ENCODE measurements around the gene DCBLD2.

Gene DCBLD2

GRCh38 chr3:98778383-98778782, 123.1 kb downstream of the DCBLD2 start:
- Histone ChIP-seq H3K4me3 (no peak overlapping the region), H3K27ac (peak overlapping the region in 17 of 21 experiments; percentile 4 to 76 (median 61))

GRCh38 chr3:98777801-98778220, 123.7 kb downstream of the DCBLD2 start:
- Histone ChIP-seq H3K4me3 (no peak overlapping the region), H3K27ac (peak overlapping the region in 7 of 21 experiments; percentile 11 to 76 (median 69))

GRCh38 chr3:98777286-98777685, 124.2 kb downstream of the DCBLD2 start:
- Histone ChIP-seq H3K27ac (peak overlapping the region in 2 of 21 experiments; percentile 62 to 74), H3K4me3 (no peak overlapping the region)

- Histone ChIP-seq H3K4me3 (no peak overlapping the region), H3K27ac (peak overlapping the region in 1 of 21 experiments; percentile 27)
Observed at GRCh38 chr3:98776140-98776493, 125.4 kb downstream of the DCBLD2 start.

- Histone ChIP-seq H3K27ac (peak overlapping the region in 1 of 21 experiments; percentile 27), H3K4me3 (no peak overlapping the region)
Observed at GRCh38 chr3:98775459-98776139, 125.9 kb downstream of the DCBLD2 start.

GRCh38 chr3:98772022-98772421, 129.5 kb downstream of the DCBLD2 start:
- Histone ChIP-seq H3K27ac (no peak overlapping the region), H3K4me3 (no peak overlapping the region)

GRCh38 chr3:98770261-98771039, 131.0 kb downstream of the DCBLD2 start:
- Histone ChIP-seq H3K27ac (peak overlapping the region in 8 of 21 experiments; percentile 10 to 40 (median 24)), H3K4me3 (no peak overlapping the region)

- Histone ChIP-seq H3K4me3 (no peak overlapping the region), H3K27ac (peak overlapping the region in 5 of 21 experiments; percentile 1 to 47 (median 14))
Observed at GRCh38 chr3:98769448-98769847, 132.0 kb downstream of the DCBLD2 start.

GRCh38 chr3:98768961-98769360, 132.5 kb downstream of the DCBLD2 start:
- H3K27ac ChIP-seq: peak overlapping the region in 4 of 21 experiments; percentile 1 to 47 (median 12)

GRCh38 chr3:98766924-98767323, 134.6 kb downstream of the DCBLD2 start:
- H3K27ac ChIP-seq: peak overlapping the region in 3 of 21 experiments; percentile 1 to 37 (median 12)
- H3K4me3 ChIP-seq: no peak overlapping the region

More at GRCh38 chr3:98768961-98769360, 132.5 kb downstream of the DCBLD2 start:
- H3K4me3 ChIP-seq: no peak overlapping the region

- Histone ChIP-seq H3K27ac (peak overlapping the region in 2 of 21 experiments; percentile 5 to 47), H3K4me3 (no peak overlapping the region)
Observed at GRCh38 chr3:98765721-98766120, 135.8 kb downstream of the DCBLD2 start.

- no peak overlapping the region for H3K4me3 ChIP-seq
- H3K27ac ChIP-seq: peak overlapping the region in 6 of 21 experiments; percentile 19 to 66 (median 58)
Observed at GRCh38 chr3:98764472-98764884, 137.0 kb downstream of the DCBLD2 start.

- peak overlapping the region in 5 of 7 experiments; percentile 2 to 13 (median 8) for H3K4me3 ChIP-seq
- peak overlapping the region in 6 of 21 experiments; percentile 13 to 66 (median 58) for H3K27ac ChIP-seq
Observed at GRCh38 chr3:98763819-98764418, 137.6 kb downstream of the DCBLD2 start.

- Histone ChIP-seq H3K4me3 (peak within 1 kb of the TSS in 5 of 7 experiments; percentile 2 to 13 (median 8)), H3K27ac (peak within 1 kb of the TSS in 8 of 21 experiments; percentile 10 to 66 (median 52))
Observed at GRCh38 chr3:98763076-98763475, 138.4 kb downstream of the DCBLD2 start, which contains the start of gene ST3GAL6. ST3GAL6 (plus strand) TSS chr3:98763340; CDS start chr3:98768441, 5,101 bp downstream.

- Histone ChIP-seq H3K4me3 (no peak overlapping the region), H3K27ac (peak overlapping the region in 5 of 21 experiments; percentile 23 to 59 (median 49))
Observed at GRCh38 chr3:98761643-98762229, 139.8 kb downstream of the DCBLD2 start.

GRCh38 chr3:98759629-98760028, 141.9 kb downstream of the DCBLD2 start:
- no peak overlapping the region for H3K27ac ChIP-seq
- no peak overlapping the region for H3K4me3 ChIP-seq

GRCh38 chr3:98755601-98756000, 145.9 kb downstream of the DCBLD2 start:
- Histone ChIP-seq H3K27ac (no peak overlapping the region), H3K4me3 (no peak overlapping the region)

- Histone ChIP-seq H3K27ac (no peak overlapping the region), H3K4me3 (no peak overlapping the region)
Observed at GRCh38 chr3:98754483-98754882, 147.0 kb downstream of the DCBLD2 start.

- H3K27ac ChIP-seq: no peak overlapping the region
Observed at GRCh38 chr3:98750276-98750919, 151.1 kb downstream of the DCBLD2 start.

More at GRCh38 chr3:98750276-98750919, 151.1 kb downstream of the DCBLD2 start:
- H3K4me3 ChIP-seq: no peak overlapping the region
